IPS-18a (cell line): ENCODE data around the gene SPTSSA.
"Not testable (repeated sequence)": the region's sequence is repeated elsewhere in the genome, so short reads cannot be mapped to it uniquely, and the experiment has no call there.

Source experiments
- H3K27ac ChIP-seq: one replicate; pipeline ENCODE4 v1.5.1; 2013; ENCODE audit warnings: low read length
- H3K27me3 ChIP-seq: one replicate; pipeline ENCODE4 v1.6.1; 2013; ENCODE audit warnings: mild to moderate bottlenecking, low read length; ENCODE audit not compliant: control insufficient read depth, insufficient read depth
- H3K36me3 ChIP-seq: one replicate; pipeline ENCODE4 v1.6.1; 2013; ENCODE audit warnings: low read depth, low read length; ENCODE audit not compliant: control insufficient read depth
- H3K4me1 ChIP-seq: one replicate; pipeline ENCODE4 v1.6.1; 2013; ENCODE audit warnings: low read depth, low read length; ENCODE audit not compliant: control insufficient read depth
- H3K4me3 ChIP-seq: one replicate; pipeline ENCODE4 v1.5.1; 2013; ENCODE audit warnings: low read length
- H3K9ac ChIP-seq: one replicate; pipeline ENCODE4 v1.6.1; 2013; ENCODE audit warnings: mild to moderate bottlenecking, low read length, moderate library complexity
- H3K9me3 ChIP-seq: one replicate; pipeline ENCODE4 v1.6.1; 2013; ENCODE audit warnings: low read depth, low read length; ENCODE audit not compliant: control insufficient read depth

The SPTSSA gene

GRCh38 chr14:34462132-34462893 is at the start of gene SPTSSA:
Gene SPTSSA, minus strand, starts transcription at chr14:34462240. Its CDS starts 33 bp downstream, at chr14:34462207.
- H3K9me3 ChIP-seq: no peaks in the 10 kb centered on the region
- no peaks in the 10 kb centered on the region for H3K27me3 ChIP-seq
- H3K4me3 ChIP-seq: peak within 1 kb of the TSS; percentile 77
- H3K36me3 ChIP-seq: no peaks in the 10 kb centered on the region
- H3K4me1 ChIP-seq: peaks cover 9% of the 10 kb centered on the region
- peak within 1 kb of the TSS; percentile 70 for H3K9ac ChIP-seq
- peak within 1 kb of the TSS; percentile 47 for H3K27ac ChIP-seq

- H3K4me3 ChIP-seq: no peak overlapping the region
- H3K27ac ChIP-seq: no peak overlapping the region
- H3K27me3 ChIP-seq: no peaks in the 10 kb centered on the region
- H3K36me3 ChIP-seq: no peaks in the 10 kb centered on the region
- no peaks in the 10 kb centered on the region for H3K9me3 ChIP-seq
- H3K4me1 ChIP-seq: no peaks in the 10 kb centered on the region
- no peak overlapping the region for H3K9ac ChIP-seq
Observed at GRCh38 chr14:34507884-34508283, 45.8 kb upstream of the SPTSSA start.

GRCh38 chr14:34507459-34507858 is 45.4 kb upstream of the SPTSSA start:
- Histone ChIP-seq H3K9ac (no peak overlapping the region), H3K9me3 (no peaks in the 10 kb centered on the region), H3K4me1 (no peaks in the 10 kb centered on the region), H3K36me3 (no peaks in the 10 kb centered on the region), H3K27me3 (no peaks in the 10 kb centered on the region), H3K27ac (no peak overlapping the region), H3K4me3 (no peak overlapping the region)

DNA sequence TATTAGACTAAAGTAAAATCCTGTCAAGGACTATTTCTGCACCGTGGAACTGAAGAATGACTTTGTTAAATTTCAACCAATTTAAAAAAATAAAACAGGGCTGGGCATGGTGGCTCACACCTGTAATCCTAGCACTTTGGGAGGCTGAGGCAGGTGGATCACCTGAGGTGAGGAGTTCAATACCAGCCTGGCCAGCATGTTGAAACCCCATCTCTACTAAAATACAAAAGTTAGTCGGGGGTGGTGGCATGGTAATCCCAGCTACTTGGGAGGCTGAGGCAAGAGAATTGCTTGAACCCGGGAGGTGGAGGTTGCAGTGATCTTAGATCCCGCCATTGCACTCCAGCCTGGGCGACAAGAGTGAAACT is 43.1 kb upstream of the SPTSSA start:
- not testable (repeated sequence) for H3K36me3 ChIP-seq, H3K9me3 ChIP-seq, H3K27me3 ChIP-seq, H3K27ac ChIP-seq, H3K4me1 ChIP-seq, H3K4me3 ChIP-seq, H3K9ac ChIP-seq

- not testable (repeated sequence) for H3K27ac ChIP-seq, H3K4me1 ChIP-seq, H3K9me3 ChIP-seq, H3K4me3 ChIP-seq, H3K36me3 ChIP-seq, H3K9ac ChIP-seq, H3K27me3 ChIP-seq
Observed at GRCh38 chr14:34504027-34504426, 42.0 kb upstream of the SPTSSA start.

DNA sequence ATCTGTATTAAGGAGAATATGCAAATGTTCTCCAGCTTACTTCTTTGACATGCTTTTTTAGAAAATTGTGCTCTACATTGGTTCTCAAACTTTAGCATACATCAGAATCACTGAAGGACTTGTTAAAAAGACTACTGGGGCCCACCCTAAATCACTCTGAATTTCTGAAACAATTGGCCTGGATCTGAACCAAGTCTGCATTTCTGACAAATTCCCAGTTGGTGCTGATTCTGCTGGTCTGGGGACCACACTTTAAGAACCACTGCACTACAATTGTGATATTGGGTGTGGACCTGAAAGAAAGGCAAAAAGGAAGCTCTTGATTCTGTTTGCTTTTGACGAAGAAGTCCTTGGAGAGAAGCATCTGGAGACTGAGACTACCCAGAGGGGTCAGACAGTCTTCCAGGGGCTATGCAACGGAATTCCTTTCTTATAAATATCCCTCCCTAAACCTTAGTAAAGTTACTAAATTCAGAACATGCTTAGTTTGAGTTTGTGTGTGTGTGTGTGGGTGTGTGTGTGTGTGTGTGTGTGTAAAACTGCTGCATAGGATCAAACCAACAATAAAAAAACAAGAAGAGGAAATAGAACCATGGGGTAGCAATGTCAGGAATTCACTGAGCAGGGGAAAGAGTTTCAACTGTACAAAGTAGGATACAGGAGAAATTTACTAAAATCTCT is 40.6 kb upstream of the SPTSSA start:
- Histone ChIP-seq H3K27me3 (no peaks in the 10 kb centered on the region), H3K4me3 (no peak overlapping the region), H3K9ac (no peak overlapping the region), H3K27ac (no peak overlapping the region), H3K36me3 (no peaks in the 10 kb centered on the region), H3K4me1 (no peaks in the 10 kb centered on the region), H3K9me3 (no peaks in the 10 kb centered on the region)

DNA sequence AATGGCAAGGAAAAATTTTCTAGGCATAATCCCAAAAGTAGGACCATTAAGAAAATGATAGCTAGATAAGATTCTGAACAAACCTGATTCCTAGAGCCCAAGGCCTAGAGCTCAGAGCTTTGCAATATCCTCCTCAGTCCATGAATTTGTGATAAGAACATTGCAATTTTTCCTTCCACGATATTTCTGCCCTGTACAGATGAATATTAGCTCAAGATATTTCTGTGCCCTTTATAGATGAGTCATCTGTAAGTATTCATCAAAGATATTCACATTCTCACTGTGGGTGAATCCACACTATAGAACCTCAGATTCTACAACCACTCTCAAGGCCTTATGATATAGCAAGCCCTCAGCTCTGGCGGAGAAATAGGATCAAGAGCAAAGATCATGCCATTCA is 40.0 kb upstream of the SPTSSA start:
- Histone ChIP-seq H3K27me3 (no peaks in the 10 kb centered on the region), H3K4me1 (peaks cover 5% of the 10 kb centered on the region), H3K9ac (no peak overlapping the region), H3K36me3 (no peaks in the 10 kb centered on the region), H3K4me3 (no peak overlapping the region), H3K27ac (no peak overlapping the region), H3K9me3 (no peaks in the 10 kb centered on the region)

DNA sequence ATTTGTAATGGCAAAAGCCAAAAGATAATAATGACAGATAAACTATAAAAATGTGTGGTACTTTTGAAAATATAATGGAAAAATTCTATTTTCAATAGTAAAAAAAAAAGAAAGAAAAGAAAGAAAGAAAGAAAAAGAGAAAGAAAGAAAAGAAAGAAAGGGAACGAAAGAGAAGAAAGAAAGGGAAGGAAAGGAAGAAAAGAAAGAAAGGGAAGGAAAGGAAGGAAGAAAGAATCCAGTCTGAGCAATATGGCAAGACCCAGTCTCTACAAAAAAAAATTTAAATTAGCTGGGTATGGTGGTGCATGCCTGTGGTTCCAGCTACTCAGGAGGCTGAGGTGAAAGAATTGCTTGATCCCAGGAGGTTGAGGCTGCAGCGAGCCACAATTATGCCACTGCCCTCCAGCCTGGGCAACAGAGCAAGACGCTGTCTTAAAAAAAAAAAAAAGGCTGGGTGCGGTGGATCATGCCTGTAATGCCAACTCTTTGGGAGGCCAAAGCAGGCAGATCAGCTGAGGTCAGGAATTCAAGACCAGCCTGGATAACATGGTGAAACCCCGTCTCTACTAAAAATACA is 39.1 kb upstream of the SPTSSA start:
- Histone ChIP-seq H3K27me3 (no peaks in the 10 kb centered on the region), H3K27ac (no peak overlapping the region), H3K36me3 (no peaks in the 10 kb centered on the region), H3K4me3 (no peak overlapping the region), H3K9me3 (no peaks in the 10 kb centered on the region), H3K4me1 (peaks cover 10% of the 10 kb centered on the region), H3K9ac (no peak overlapping the region)

DNA sequence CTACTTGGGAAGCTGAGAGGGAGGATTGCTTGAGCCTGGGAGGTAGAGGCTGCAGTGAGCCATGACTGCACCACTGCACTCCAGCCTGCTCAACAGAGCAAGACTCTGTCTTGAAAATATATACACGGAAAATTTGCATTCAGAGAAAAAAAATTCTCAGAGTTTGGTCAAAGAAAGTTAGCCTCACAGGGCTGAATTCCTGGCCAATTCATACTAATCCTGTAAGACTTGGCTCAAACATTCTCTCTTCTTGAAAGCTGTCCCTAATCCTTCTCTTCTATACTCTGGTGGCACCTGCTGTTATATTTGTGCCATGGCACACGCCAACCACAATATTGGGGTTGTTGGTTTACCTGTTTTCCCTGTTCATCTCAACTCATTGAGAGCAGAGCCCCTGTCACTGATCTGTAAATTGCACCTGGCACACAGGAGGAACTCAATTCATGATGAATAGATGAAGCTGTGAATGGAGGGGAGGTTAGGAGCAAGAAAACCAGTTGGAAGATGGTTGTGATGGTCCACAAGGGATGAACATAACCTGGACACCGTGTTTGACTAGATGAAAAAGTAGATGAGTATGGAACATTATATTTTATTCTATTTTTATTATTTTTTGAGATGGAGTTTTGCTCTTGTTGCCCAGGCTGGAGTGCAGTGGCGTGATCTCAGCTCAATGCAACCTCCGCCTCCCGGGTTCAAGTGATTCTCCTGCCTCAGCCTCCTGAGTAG is 36.8 kb upstream of the SPTSSA start:
- H3K9ac ChIP-seq: no peak overlapping the region

GRCh38 chr14:34496679-34497513 is 34.9 kb upstream of the SPTSSA start:
- H3K36me3 ChIP-seq: no peaks in the 10 kb centered on the region
- no peaks in the 10 kb centered on the region for H3K27me3 ChIP-seq
- no peak overlapping the region for H3K4me3 ChIP-seq
- no peak overlapping the region for H3K9ac ChIP-seq
- H3K27ac ChIP-seq: peak overlapping the region; percentile 14
- peaks cover 10% of the 10 kb centered on the region for H3K4me1 ChIP-seq
- H3K9me3 ChIP-seq: no peaks in the 10 kb centered on the region

More for the DNA sequence above, 36.8 kb upstream of the SPTSSA start:
- Histone ChIP-seq H3K9me3 (no peaks in the 10 kb centered on the region), H3K27ac (no peak overlapping the region), H3K4me1 (peaks cover 10% of the 10 kb centered on the region), H3K4me3 (no peak overlapping the region), H3K36me3 (no peaks in the 10 kb centered on the region), H3K27me3 (no peaks in the 10 kb centered on the region)
